ENCODE results near the gene TAF5.

- TF ChIP-seq NR2C2 (IDR thresholded peaks at IDR 0.05; ENCODE audit: borderline replicate concordance, control insufficient read depth, insufficient read length, low read depth): no peak
- TF ChIP-seq CTCF (IDR thresholded peaks at IDR 0.05 in 2 of 3, conservative IDR thresholded peaks at IDR 0.05 in 1 of 3; ENCODE audit: control insufficient read depth in 2 of 3, extremely low read depth in 1 of 3, insufficient read depth in 1 of 3, low read depth in 3 of 3, low read length in 3 of 3): no peak
- no peak for TF ChIP-seq MEF2A (IDR thresholded peaks at IDR 0.05; ENCODE audit: insufficient read depth, low read depth, low read length)
- no peak for TF ChIP-seq MTA2 (IDR thresholded peaks at IDR 0.05; ENCODE audit: low read depth)
- TF ChIP-seq ZNF274 (IDR thresholded peaks at IDR 0.05; ENCODE audit: insufficient read depth, insufficient read length): no peak
- no peak for TF ChIP-seq BCL11A (IDR thresholded peaks at IDR 0.05; ENCODE audit: low read depth, low read length)
- TF ChIP-seq CHD2 (IDR thresholded peaks at IDR 0.05; ENCODE audit: borderline replicate concordance, low read depth, low read length): no peak
- TF ChIP-seq PAX8 (IDR thresholded peaks at IDR 0.05): no peak
- no peak for TF ChIP-seq ZBED1 (IDR thresholded peaks at IDR 0.05; ENCODE audit: borderline replicate concordance)
- no peak for TF ChIP-seq TAF1 (IDR thresholded peaks at IDR 0.05; ENCODE audit: borderline replicate concordance, low read depth, low read length)
- TF ChIP-seq, protein P1, sequence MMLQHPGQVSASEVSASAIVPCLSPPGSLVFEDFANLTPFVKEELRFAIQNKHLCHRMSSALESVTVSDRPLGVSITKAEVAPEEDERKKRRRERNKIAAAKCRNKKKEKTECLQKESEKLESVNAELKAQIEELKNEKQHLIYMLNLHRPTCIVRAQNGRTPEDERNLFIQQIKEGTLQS (IDR thresholded peaks at IDR 0.05; ENCODE audit: borderline replicate concordance, extremely low read depth, low read depth, low read length): no peak
- no peak for TF ChIP-seq ZSCAN29 (IDR thresholded peaks at IDR 0.05)
- no peak for TF ChIP-seq ZBTB33 (IDR thresholded peaks at IDR 0.05)
- TF ChIP-seq ZNF207 (IDR thresholded peaks at IDR 0.05; ENCODE audit: borderline replicate concordance): no peak
Observed at GRCh38 chr10:103355906-103356599, 11.7 kb upstream of the TAF5 start.
